ENCODE data around the gene ALG10. TPM values are rescaled to one million over a fixed set of nuclear protein-coding genes. Genes with fewer than 3 reads are reported as not detected.

ALG10 gene
- polyA plus RNA-seq, 1 of the 3 experiments (the other 2 are of a cell fraction): 2.3 TPM

- CTCF ChIA-PET: no interaction called here
- H3K9me2 ChIP-seq: no peaks in the 10 kb centered on the region
- no peak overlapping the region for H3K9ac ChIP-seq
- 15% methylated on average over 4 of the region's 4 CpGs for WGBS (ENCODE audit: low lambda C conversion rate)
- no peak overlapping the region for H3K4me3 ChIP-seq (ENCODE audit: low read depth in 2 of 2, low read length in 1 of 2)
- no peak overlapping the region for H3K27ac ChIP-seq (ENCODE audit: low read depth in 2 of 2, low read length in 1 of 2)
- no peak overlapping the region for H2AFZ ChIP-seq (ENCODE audit: low read depth)
- no peaks in the 10 kb centered on the region for H3K9me3 ChIP-seq
- POLR2A ChIA-PET: no interaction called here
- H3K79me2 ChIP-seq (ENCODE audit: insufficient read depth): no peaks in the 10 kb centered on the region
- TF ChIP-seq SIN3A (IDR thresholded peaks at IDR 0.05; ENCODE audit: borderline replicate concordance, low read depth, low read length) (no peak), PBX3 (IDR thresholded peaks at IDR 0.05) (no peak), MEF2A (IDR thresholded peaks at IDR 0.05; ENCODE audit: borderline replicate concordance, low read depth) (no peak), IRF3 (IDR thresholded peaks at IDR 0.05; ENCODE audit: low read depth, low read length) (no peak), MXI1 (IDR thresholded peaks at IDR 0.05; ENCODE audit: low read depth, low read length) (no peak), USF2 (IDR thresholded peaks at IDR 0.05; ENCODE audit: borderline replicate concordance, low read depth, low read length) (no peak), GABPA (IDR thresholded peaks at IDR 0.05; ENCODE audit: low read depth) (no peak), RXRA (IDR thresholded peaks at IDR 0.05; ENCODE audit: borderline replicate concordance, low read depth) (no peak), NFIC (IDR thresholded peaks at IDR 0.05; ENCODE audit: borderline replicate concordance) (no peak), ELF1 (IDR thresholded peaks at IDR 0.05) (no peak), FOXJ3 (CRISPR knock-in tag; IDR thresholded peaks at IDR 0.05) (no peak), RFX5 (IDR thresholded peaks at IDR 0.05; ENCODE audit: low read length) (no peak), JUND (IDR thresholded peaks at IDR 0.05) (no peak), RCOR1 (IDR thresholded peaks at IDR 0.05; ENCODE audit: low read length) (no peak), YY1 (IDR thresholded peaks at IDR 0.05; ENCODE audit: low read depth) (no peak), EZH2phosphoT487 (IDR thresholded peaks at IDR 0.05; ENCODE audit: borderline replicate concordance, low read depth) (no peak), NRF1 (IDR thresholded peaks at IDR 0.05; ENCODE audit: low read depth, low read length) (no peak), RAD21 (IDR thresholded peaks at IDR 0.05; ENCODE audit: low read length) (no peak), TCF12 (IDR thresholded peaks at IDR 0.05) (no peak)
- no peaks in the 10 kb centered on the region for H3K36me3 ChIP-seq (replicated peaks in 1 of 2; ENCODE audit: control insufficient read depth in 1 of 2, insufficient read depth in 2 of 2, low read length in 1 of 2)
- H3K4me1 ChIP-seq (ENCODE audit: control insufficient read depth in 1 of 2, insufficient read depth in 2 of 2, low read depth in 1 of 2, low read length in 1 of 2): no peaks in the 10 kb centered on the region
- H3K27me3 ChIP-seq (ENCODE audit: insufficient read depth): no peaks in the 10 kb centered on the region
- H4K20me1 ChIP-seq (ENCODE audit: insufficient read depth): no peaks in the 10 kb centered on the region
- DNase-seq: no peak
- H3K4me2 ChIP-seq: no peak overlapping the region
- H3F3A ChIP-seq (replicated peaks; ENCODE audit: insufficient read depth): no peaks in the 10 kb centered on the region
These were observed 34.0 kb upstream of the ALG10 start for GRCh38 chr12:33988197-33988805.

All from SK-N-SH (cell line).